Measurements from ENCODE around the gene TUBA1A. TPM values are rescaled to one million over a fixed set of nuclear protein-coding genes. Genes with fewer than 3 reads are reported as not detected.
"Not testable (repeated sequence)": the region's sequence is repeated elsewhere in the genome, so short reads cannot be mapped to it uniquely, and the experiment has no call there.

TUBA1A gene
- total RNA-seq, 1 experiment from 2014 or later: 9.8 TPM

GRCh38 chr12:49212572-49212971 lies 23.7 kb upstream of the TUBA1A start:
- no peak for DNase-seq (ENCODE audit: unreplicated experiment)
- H3K36me3 Mint-ChIP-seq (ENCODE audit: insufficient read depth, unreplicated experiment): no peaks in the 10 kb centered on the region
- ChIA-PET CTCF (no interaction called here), POLR2A (no interaction called here)
- H3K27ac Mint-ChIP-seq (ENCODE audit: low read depth, unreplicated experiment): no peak overlapping the region
- no TSS peak for BruUV-seq (replicated peaks)
- H3K4me1 Mint-ChIP-seq (ENCODE audit: insufficient read depth, unreplicated experiment): peaks cover 14% of the 10 kb centered on the region
- H3K4me3 Mint-ChIP-seq (ENCODE audit: unreplicated experiment): no peak overlapping the region
- intact Hi-C loops (cut with micrococcal nuclease): no loop called here
- no peaks in the 10 kb centered on the region for H3K9me3 Mint-ChIP-seq (ENCODE audit: unreplicated experiment)
- no peaks in the 10 kb centered on the region for H3K27me3 Mint-ChIP-seq (ENCODE audit: insufficient read depth, unreplicated experiment)
- TF ChIP-seq, protein P1, sequence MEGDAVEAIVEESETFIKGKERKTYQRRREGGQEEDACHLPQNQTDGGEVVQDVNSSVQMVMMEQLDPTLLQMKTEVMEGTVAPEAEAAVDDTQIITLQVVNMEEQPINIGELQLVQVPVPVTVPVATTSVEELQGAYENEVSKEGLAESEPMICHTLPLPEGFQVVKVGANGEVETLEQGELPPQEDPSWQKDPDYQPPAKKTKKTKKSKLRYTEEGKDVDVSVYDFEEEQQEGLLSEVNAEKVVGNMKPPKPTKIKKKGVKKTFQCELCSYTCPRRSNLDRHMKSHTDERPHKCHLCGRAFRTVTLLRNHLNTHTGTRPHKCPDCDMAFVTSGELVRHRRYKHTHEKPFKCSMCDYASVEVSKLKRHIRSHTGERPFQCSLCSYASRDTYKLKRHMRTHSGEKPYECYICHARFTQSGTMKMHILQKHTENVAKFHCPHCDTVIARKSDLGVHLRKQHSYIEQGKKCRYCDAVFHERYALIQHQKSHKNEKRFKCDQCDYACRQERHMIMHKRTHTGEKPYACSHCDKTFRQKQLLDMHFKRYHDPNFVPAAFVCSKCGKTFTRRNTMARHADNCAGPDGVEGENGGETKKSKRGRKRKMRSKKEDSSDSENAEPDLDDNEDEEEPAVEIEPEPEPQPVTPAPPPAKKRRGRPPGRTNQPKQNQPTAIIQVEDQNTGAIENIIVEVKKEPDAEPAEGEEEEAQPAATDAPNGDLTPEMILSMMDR (IDR thresholded peaks at IDR 0.05; ENCODE audit: unreplicated experiment): no peak

GRCh38 chr12:49210703-49211102 lies 21.8 kb upstream of the TUBA1A start:
- H3K9me3 Mint-ChIP-seq (ENCODE audit: unreplicated experiment); H3K36me3 Mint-ChIP-seq (ENCODE audit: insufficient read depth, unreplicated experiment); BruUV-seq (replicated peaks); H3K4me3 Mint-ChIP-seq (ENCODE audit: unreplicated experiment); H3K27me3 Mint-ChIP-seq (ENCODE audit: insufficient read depth, unreplicated experiment); CTCF ChIA-PET; intact Hi-C loops (cut with micrococcal nuclease); H3K27ac Mint-ChIP-seq (ENCODE audit: low read depth, unreplicated experiment); DNase-seq (ENCODE audit: unreplicated experiment); POLR2A ChIA-PET: not testable (repeated sequence)
- peaks cover 14% of the 10 kb centered on the region for H3K4me1 Mint-ChIP-seq (ENCODE audit: insufficient read depth, unreplicated experiment)

DNA sequence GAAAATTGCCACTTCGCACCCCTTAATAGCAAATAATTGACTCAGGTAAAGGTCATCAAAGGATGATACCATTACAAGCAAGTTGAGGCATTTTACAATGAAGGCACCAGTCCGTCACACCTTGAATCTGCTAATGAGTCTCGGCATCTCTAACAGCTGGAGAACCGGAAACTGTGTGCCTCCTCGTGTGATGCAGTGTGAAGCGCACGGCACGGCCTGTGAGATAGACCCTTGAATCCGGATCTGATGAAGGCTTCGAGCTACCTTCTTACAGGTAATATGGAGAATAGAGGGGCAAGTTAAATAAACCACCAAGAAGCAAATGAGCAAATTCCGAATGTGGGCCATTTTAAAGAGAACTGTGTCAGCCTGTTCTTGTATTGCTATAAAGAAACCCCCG lies 19.8 kb upstream of the TUBA1A start:
- TF ChIP-seq, protein P1 (IDR thresholded peaks at IDR 0.05; ENCODE audit: unreplicated experiment): no peak
- no peak for DNase-seq (ENCODE audit: unreplicated experiment)
- Mint-ChIP-seq H3K27me3 (ENCODE audit: insufficient read depth, unreplicated experiment) (no peaks in the 10 kb centered on the region), H3K4me1 (ENCODE audit: insufficient read depth, unreplicated experiment) (peaks cover 11% of the 10 kb centered on the region), H3K36me3 (ENCODE audit: insufficient read depth, unreplicated experiment) (no peaks in the 10 kb centered on the region), H3K4me3 (ENCODE audit: unreplicated experiment) (no peak overlapping the region), H3K27ac (ENCODE audit: low read depth, unreplicated experiment) (no peak overlapping the region), H3K9me3 (ENCODE audit: unreplicated experiment) (no peaks in the 10 kb centered on the region)
- POLR2A ChIA-PET: interaction anchor here (0.6 to 1.5 kb wide), 6 partner anchors 9 to 77 kb away, joined by 3 to 5 read pairs (median 4); partner anchors contain the start of gene TUBA1A
- no TSS peak for BruUV-seq (replicated peaks)
- CTCF ChIA-PET: interaction anchor here (1.0 kb wide), 1 partner anchor 53 kb away, joined by 4 read pairs; no protein-coding TSS in a partner anchor
- intact Hi-C loops (cut with micrococcal nuclease): no loop called here

DNA sequence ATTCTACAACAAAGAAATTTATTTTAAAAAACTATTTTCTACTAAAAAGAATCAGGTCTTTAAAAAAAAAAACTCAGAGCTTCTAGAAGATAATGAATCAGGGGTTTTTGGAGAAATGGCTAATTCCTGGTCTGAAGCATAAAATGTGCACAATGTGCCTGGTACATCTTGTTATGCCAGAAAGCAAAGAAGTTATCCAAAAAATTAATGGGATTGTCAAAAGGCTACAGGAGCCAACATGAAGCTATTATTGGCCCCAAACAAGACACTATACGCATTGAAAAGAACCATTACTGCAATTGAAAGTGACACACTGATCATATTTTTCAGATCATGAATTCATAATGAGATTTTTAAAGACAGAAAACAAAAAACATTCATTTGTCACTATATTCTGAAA lies 19.3 kb upstream of the TUBA1A start:
- intact Hi-C loops (cut with micrococcal nuclease): no loop called here
- CTCF ChIA-PET: interaction anchor here (1.0 kb wide), 1 partner anchor 54 kb away, joined by 4 read pairs; no protein-coding TSS in a partner anchor
- TF ChIP-seq, protein P1 (IDR thresholded peaks at IDR 0.05; ENCODE audit: unreplicated experiment): no peak
- DNase-seq (ENCODE audit: unreplicated experiment): no peak
- Mint-ChIP-seq H3K27me3 (ENCODE audit: insufficient read depth, unreplicated experiment) (no peaks in the 10 kb centered on the region), H3K36me3 (ENCODE audit: insufficient read depth, unreplicated experiment) (no peaks in the 10 kb centered on the region), H3K4me3 (ENCODE audit: unreplicated experiment) (no peak overlapping the region), H3K4me1 (ENCODE audit: insufficient read depth, unreplicated experiment) (peaks cover 6% of the 10 kb centered on the region), H3K9me3 (ENCODE audit: unreplicated experiment) (no peaks in the 10 kb centered on the region), H3K27ac (ENCODE audit: low read depth, unreplicated experiment) (no peak overlapping the region)
- BruUV-seq (replicated peaks): no TSS peak
- POLR2A ChIA-PET: interaction anchor here (0.6 to 1.5 kb wide), 6 partner anchors 9 to 76 kb away, joined by 3 to 5 read pairs (median 4); partner anchors contain the start of gene TUBA1A

- Mint-ChIP-seq H3K36me3 (ENCODE audit: insufficient read depth, unreplicated experiment) (no peaks in the 10 kb centered on the region), H3K9me3 (ENCODE audit: unreplicated experiment) (no peaks in the 10 kb centered on the region), H3K27ac (ENCODE audit: low read depth, unreplicated experiment) (no peak overlapping the region), H3K4me1 (ENCODE audit: insufficient read depth, unreplicated experiment) (peaks cover 5% of the 10 kb centered on the region), H3K4me3 (ENCODE audit: unreplicated experiment) (no peak overlapping the region), H3K27me3 (ENCODE audit: insufficient read depth, unreplicated experiment) (no peaks in the 10 kb centered on the region)
- no TSS peak for BruUV-seq (replicated peaks)
- intact Hi-C loops (cut with micrococcal nuclease): no loop called here
- POLR2A ChIA-PET: no interaction called here
- CTCF ChIA-PET: no interaction called here
- DNase-seq (ENCODE audit: unreplicated experiment): no peak
- TF ChIP-seq, protein P1 (IDR thresholded peaks at IDR 0.05; ENCODE audit: unreplicated experiment): no peak
These were observed 17.5 kb upstream of the TUBA1A start for GRCh38 chr12:49206389-49206788.
